Gastroesophageal sphincter (tissue), 4 donors: ENCODE data around the gene RAD51B. TPM values are rescaled to one million over a fixed set of nuclear protein-coding genes. Genes with fewer than 3 reads are reported as not detected.
A peak's percentile ranks its signal among the peaks of the same experiment; 100 is the strongest.

Experiments
- ATAC-seq: fragments of 150-250 bp; one replicate; pipeline ENCODE4 v1.9.1; 2016; ENCODE audit warnings: mild to moderate bottlenecking, moderate library complexity
- H3K27ac ChIP-seq, 4 donors: fragments of 200-600 bp; sonication (generic) in 3 of 4; 1 replicate in 3 of 4; 2 replicates in 1 of 4; pipeline ENCODE4 v1.5.1; 2016 to 2019
- H3K27me3 ChIP-seq: fragments of 200-600 bp; sonication (generic); one replicate; pipeline ENCODE4 v1.5.1; 2019
- H3K36me3 ChIP-seq, 2 donors: fragments of 200-600 bp; sonication (generic); one replicate each; pipeline ENCODE4 v1.5.1; 2019; ENCODE audit warnings: control low read depth in 1 of 2
- H3K4me1 ChIP-seq, 3 donors: fragments of 200-600 bp; sonication (generic); 1 replicate in 2 of 3; 2 replicates in 1 of 3; pipeline ENCODE4 v1.5.1; 2016 to 2019; ENCODE audit warnings: control low read depth in 2 of 3
- H3K4me3 ChIP-seq, 2 donors: fragments of 200-600 bp; sonication (generic); one replicate each; pipeline ENCODE4 v1.5.1; 2019; ENCODE audit warnings: mild to moderate bottlenecking in 1 of 2, moderate library complexity in 1 of 2
- H3K9me3 ChIP-seq, 3 donors: fragments of 200-600 bp; sonication (generic); one replicate each; pipeline ENCODE4 v1.5.1; 2017 to 2019; ENCODE audit warnings: control low read depth in 2 of 3
- EP300 ChIP-seq: sonication (generic); formaldehyde crosslinking; IDR thresholded peaks from one replicate; pipeline ENCODE4 v1.6.1; 2017; ENCODE audit warnings: antibody characterized with exemption, mild to moderate bottlenecking
- POLR2A ChIP-seq, 2 donors: fragments of 450-650 bp; IDR thresholded peaks; one replicate each; pipeline ENCODE4 v1.6.1; 2017; ENCODE audit warnings: antibody characterized with exemption in 2 of 2, mild to moderate bottlenecking in 2 of 2, moderate library complexity in 1 of 2
- POLR2AphosphoS5 ChIP-seq: sonication (generic); formaldehyde crosslinking; IDR thresholded peaks from one replicate; pipeline ENCODE4 v1.6.1; 2017; ENCODE audit warnings: antibody characterized with exemption
- WGBS, 2 donors: methylation state at CpG; one replicate each; pipeline ENCODE4 v1.1.5; 2018; ENCODE audit warnings: low coverage in 1 of 2; 5-methylcytosine and 5-hydroxymethylcytosine counted together
- total RNA-seq, 4 donors: library from RNA; depleted of rRNA; stranded (reverse); fragments of >200 nt; gene quantifications; one replicate each; pipeline ENCODE4 v1.1.0, GENCODE V29; 2016
- TF ChIP-seq, protein P1 (sequence below), 4 experiments: fragments of 200-600 bp in 2 of 4; fragments of 450-650 bp in 2 of 4; sonication (generic) in 1 of 4; IDR thresholded peaks; one replicate each; pipeline ENCODE4 v1.5.1; 2017 to 2019; ENCODE audit warnings: antibody characterized with exemption in 4 of 4, mild to moderate bottlenecking in 2 of 4, moderate library complexity in 2 of 4

The RAD51B gene
- total RNA-seq, 4 donors from 2014 or later = 5.1 to 7.0 (median 6.0) TPM

DNA sequence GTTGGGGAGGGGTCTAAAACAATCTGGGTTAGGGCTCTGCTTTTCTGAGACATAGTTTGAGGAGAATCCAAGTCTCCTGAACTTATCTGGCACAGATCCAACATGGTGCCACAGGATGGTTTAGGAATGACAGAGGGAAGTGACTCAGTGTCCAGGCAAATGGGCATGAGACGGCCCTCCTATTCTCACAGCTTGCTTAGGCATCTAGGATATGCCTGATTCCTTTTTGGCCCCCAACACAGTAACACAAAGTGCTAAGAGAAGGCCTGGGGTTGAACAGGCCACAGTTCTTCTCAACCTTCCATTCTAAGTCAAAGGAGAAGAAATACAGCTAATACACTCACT lies 855.6 kb downstream of the RAD51B start:
- Histone ChIP-seq H3K4me1 (peaks cover 18 to 30% (median 29%) of the 10 kb centered on the region in 3 donors), H3K9me3 (no peaks in the 10 kb centered on the region), H3K4me3 (no peak overlapping the region), H3K27me3 (no peaks in the 10 kb centered on the region), H3K36me3 (no peaks in the 10 kb centered on the region), H3K27ac (peak overlapping the region in 3 of 4 donors; percentile 35 to 61 (median 55))
- TF ChIP-seq POLR2A (IDR thresholded peaks at IDR 0.05) (no peak), EP300 (no peak), POLR2AphosphoS5 (no peak)
- TF ChIP-seq, protein P1, sequence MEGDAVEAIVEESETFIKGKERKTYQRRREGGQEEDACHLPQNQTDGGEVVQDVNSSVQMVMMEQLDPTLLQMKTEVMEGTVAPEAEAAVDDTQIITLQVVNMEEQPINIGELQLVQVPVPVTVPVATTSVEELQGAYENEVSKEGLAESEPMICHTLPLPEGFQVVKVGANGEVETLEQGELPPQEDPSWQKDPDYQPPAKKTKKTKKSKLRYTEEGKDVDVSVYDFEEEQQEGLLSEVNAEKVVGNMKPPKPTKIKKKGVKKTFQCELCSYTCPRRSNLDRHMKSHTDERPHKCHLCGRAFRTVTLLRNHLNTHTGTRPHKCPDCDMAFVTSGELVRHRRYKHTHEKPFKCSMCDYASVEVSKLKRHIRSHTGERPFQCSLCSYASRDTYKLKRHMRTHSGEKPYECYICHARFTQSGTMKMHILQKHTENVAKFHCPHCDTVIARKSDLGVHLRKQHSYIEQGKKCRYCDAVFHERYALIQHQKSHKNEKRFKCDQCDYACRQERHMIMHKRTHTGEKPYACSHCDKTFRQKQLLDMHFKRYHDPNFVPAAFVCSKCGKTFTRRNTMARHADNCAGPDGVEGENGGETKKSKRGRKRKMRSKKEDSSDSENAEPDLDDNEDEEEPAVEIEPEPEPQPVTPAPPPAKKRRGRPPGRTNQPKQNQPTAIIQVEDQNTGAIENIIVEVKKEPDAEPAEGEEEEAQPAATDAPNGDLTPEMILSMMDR (IDR thresholded peaks at IDR 0.05) = no peak
- WGBS, 2 donors = 70% methylated on average over 1 of the region's 1 CpG; no CpG with 5 or more reads in 1 of the 2 donors
- no peak for ATAC-seq

DNA sequence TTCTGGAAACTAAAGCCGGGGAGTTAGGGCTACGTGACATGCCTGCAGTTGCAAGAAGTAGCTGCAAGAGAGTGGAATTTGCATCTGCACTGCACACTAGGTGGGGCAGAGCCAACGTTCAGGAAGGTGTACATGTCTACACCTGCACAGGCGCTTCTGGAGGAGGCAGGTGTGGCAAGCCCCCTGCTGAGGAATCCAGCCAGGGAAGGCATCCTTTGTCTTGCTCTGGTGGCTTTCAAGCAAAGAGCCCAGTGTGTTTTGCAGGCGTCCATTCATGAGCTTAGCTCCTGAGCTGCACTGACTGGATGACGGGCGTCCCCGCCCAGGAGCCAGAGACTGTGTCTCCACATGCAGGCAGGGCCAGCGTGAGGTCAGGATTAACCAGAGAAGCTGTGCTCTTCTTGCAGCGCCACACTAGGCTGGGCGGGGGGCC lies 856.9 kb downstream of the RAD51B start:
- Histone ChIP-seq H3K27me3 (no peaks in the 10 kb centered on the region), H3K36me3 (no peaks in the 10 kb centered on the region), H3K4me1 (peaks cover 8 to 30% (median 26%) of the 10 kb centered on the region in 3 donors), H3K9me3 (no peaks in the 10 kb centered on the region), H3K27ac (no peak overlapping the region), H3K4me3 (no peak overlapping the region)
- no peak for ATAC-seq
- TF ChIP-seq, protein P1 (IDR thresholded peaks at IDR 0.05) = no peak
- no peak for TF ChIP-seq EP300
- 83 to 100% methylated on average over 2 to 3 of the region's 11 CpGs for WGBS, 2 donors

DNA sequence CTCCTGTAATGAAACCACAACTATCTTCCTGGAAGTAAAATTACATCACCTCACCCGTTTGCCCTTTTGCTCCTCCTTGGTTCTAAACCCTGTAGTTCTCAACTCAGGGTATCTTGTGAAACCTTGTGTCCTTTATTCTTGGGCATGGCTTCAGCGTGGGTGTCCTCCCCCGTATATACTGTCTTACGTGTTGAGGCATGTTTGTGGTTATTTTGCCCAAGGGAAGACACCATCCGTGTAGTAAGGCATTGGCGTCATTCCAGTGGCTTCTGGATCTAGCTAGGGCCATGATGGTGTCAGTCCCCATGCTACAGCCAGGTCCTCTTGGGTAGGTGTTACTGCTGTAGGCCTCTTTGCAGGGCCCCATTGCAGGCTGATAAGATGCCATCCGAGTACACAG lies 857.9 kb downstream of the RAD51B start:
- Histone ChIP-seq H3K4me1 (peaks cover 14 to 30% (median 26%) of the 10 kb centered on the region in 3 donors), H3K36me3 (no peaks in the 10 kb centered on the region), H3K27ac (no peak overlapping the region), H3K27me3 (no peaks in the 10 kb centered on the region), H3K9me3 (no peaks in the 10 kb centered on the region), H3K4me3 (no peak overlapping the region)
- TF ChIP-seq POLR2AphosphoS5 = no peak
- no peak for TF ChIP-seq EP300
- TF ChIP-seq, protein P1 (IDR thresholded peaks at IDR 0.05) = no peak
- TF ChIP-seq POLR2A (IDR thresholded peaks at IDR 0.05) = no peak
- WGBS, 2 donors = 84 to 90% methylated on average over 2 to 7 of the region's 7 CpGs
- no peak for ATAC-seq

- H3K4me3 ChIP-seq = no peak overlapping the region
- no peak for TF ChIP-seq POLR2A (IDR thresholded peaks at IDR 0.05)
- TF ChIP-seq POLR2AphosphoS5 = no peak
- TF ChIP-seq, protein P1 (IDR thresholded peaks at IDR 0.05) = no peak
- no peak for TF ChIP-seq EP300
- no peak overlapping the region for H3K27ac ChIP-seq
- no peaks in the 10 kb centered on the region for H3K9me3 ChIP-seq
- H3K36me3 ChIP-seq = no peaks in the 10 kb centered on the region
- 88 to 97% methylated on average over 7 to 10 of the region's 11 CpGs for WGBS, 2 donors
- H3K27me3 ChIP-seq = no peaks in the 10 kb centered on the region
- ATAC-seq = no peak
- peaks cover 10 to 30% (median 23%) of the 10 kb centered on the region in 3 donors for H3K4me1 ChIP-seq
Measured at GRCh38 chr14:68677901-68678300, 858.3 kb downstream of the RAD51B start.

- ATAC-seq = no peak
- Histone ChIP-seq H3K36me3 (no peaks in the 10 kb centered on the region), H3K27me3 (no peaks in the 10 kb centered on the region), H3K4me3 (no peak overlapping the region), H3K27ac (no peak overlapping the region), H3K9me3 (no peaks in the 10 kb centered on the region), H3K4me1 (peaks cover 11 to 33% (median 26%) of the 10 kb centered on the region in 3 donors)
- WGBS, 2 donors = no CpG with 5 or more reads among the region's 1 CpG
- TF ChIP-seq, protein P1 (IDR thresholded peaks at IDR 0.05) = no peak
- TF ChIP-seq EP300 (no peak), POLR2A (IDR thresholded peaks at IDR 0.05) (no peak)
Measured at GRCh38 chr14:68678471-68678870, 858.9 kb downstream of the RAD51B start.
